B cell (primary cell): ENCODE results near the gene DNAJA3. TPM values are rescaled to one million over a fixed set of nuclear protein-coding genes. Genes with fewer than 3 reads are reported as not detected.

Source experiments
- ATAC-seq: fragments of 200-7000 bp; cut with Tn5 transposase; one replicate; pipeline ENCODE4 v1.10.0; 2021; ENCODE audit warnings: low read depth, mild to moderate bottlenecking, moderate number of reproducible peaks, moderate library complexity
- CTCF ChIA-PET: fragments of 350-600 bp; sonication (Branson Sonifier 250); formaldehyde crosslinking; loops from one replicate; lab custom pipeline; 2021; ENCODE audit warnings: antibody characterized with exemption, inconsistent platforms; lab: Charles Lee
- POLR2A ChIA-PET: fragments of 350-600 bp; sonication (Branson Sonifier 250); formaldehyde crosslinking; loops from one replicate; lab custom pipeline; 2021; ENCODE audit warnings: antibody characterized with exemption; lab: Charles Lee
- DNase-seq: peaks from one replicate; pipeline ENCODE4 v3.0.0; 2013
- H2AFZ ChIP-seq: 2 replicates; pipeline ENCODE4 v1.6.1; 2012; ENCODE audit warnings: mild to moderate bottlenecking, low read depth, low read length; ENCODE audit not compliant: insufficient read depth, poor library complexity, severe bottlenecking
- H3K27ac ChIP-seq, 2 donors: 1 replicate in 1 of 2; 2 replicates in 1 of 2; pipeline ENCODE4 v1.5.1; 2012 to 2013; ENCODE audit warnings: low read length in 2 of 2, mild to moderate bottlenecking in 2 of 2, moderate library complexity in 1 of 2
- H3K27me3 ChIP-seq, 4 experiments: fragments of 200-600 bp in 1 of 4; sonication (generic) in 1 of 4; replicated peaks in 1 of 4; 1 replicate in 2 of 4; 2 replicates in 2 of 4; pipeline versions ENCODE4 v1.6.1 to v1.7.0; 2013 to 2016; ENCODE audit warnings: low read length in 3 of 4, mild to moderate bottlenecking in 2 of 4, mixed read lengths in 1 of 4, moderate library complexity in 1 of 4; ENCODE audit not compliant: insufficient read depth in 4 of 4, control insufficient read depth in 3 of 4; ENCODE audit errors: control extremely low read depth in 1 of 4
- H3K36me3 ChIP-seq, 2 experiments: replicated peaks in 1 of 2; 1 replicate in 1 of 2; 2 replicates in 1 of 2; pipeline versions ENCODE4 v1.6.1 to v1.7.1; 2013; ENCODE audit warnings: low read length in 1 of 2; ENCODE audit not compliant: insufficient read depth in 2 of 2, control insufficient read depth in 1 of 2; ENCODE audit errors: control extremely low read depth in 1 of 2, extremely low read depth in 1 of 2
- H3K4me1 ChIP-seq, 2 donors: fragments of 200-600 bp in 1 of 2; sonication (generic) in 1 of 2; 1 replicate in 1 of 2; 2 replicates in 1 of 2; pipeline versions ENCODE4 v1.5.1 to v1.6.1; 2013 to 2017; ENCODE audit warnings: low read length in 2 of 2; ENCODE audit not compliant: control insufficient read depth in 2 of 2, insufficient read depth in 2 of 2
- H3K4me2 ChIP-seq: replicated peaks from 2 replicates; pipeline ENCODE3; 2012; ENCODE audit warnings: mild to moderate bottlenecking, low read depth, low read length; ENCODE audit not compliant: poor library complexity, severe bottlenecking
- H3K4me3 ChIP-seq, 5 experiments: fragments of 200-600 bp in 1 of 5; sonication (generic) in 1 of 5; 1 replicate in 3 of 5; 2 replicates in 2 of 5; pipeline versions ENCODE4 v1.5.1 to v1.7.0; 2011 to 2016; ENCODE audit warnings: low read length in 4 of 5, mild to moderate bottlenecking in 4 of 5, low read depth in 2 of 5, control low read depth in 1 of 5, moderate library complexity in 1 of 5; ENCODE audit not compliant: insufficient read depth in 1 of 5; ENCODE audit errors: control extremely low read depth in 1 of 5, extremely low read depth in 1 of 5
- H3K79me2 ChIP-seq: fragments of 200-600 bp; sonication (generic); one replicate; pipeline ENCODE4 v1.6.0; 2016; ENCODE audit warnings: low read length; ENCODE audit not compliant: control insufficient read depth, insufficient read depth
- H3K9ac ChIP-seq: fragments of 200-600 bp; sonication (generic); 2 replicates; pipeline ENCODE4 v1.6.1; 2017; ENCODE audit warnings: mild to moderate bottlenecking, low read length, moderate library complexity
- H3K9me3 ChIP-seq, 3 donors: one replicate each; pipeline versions ENCODE4 v1.6.1 to v1.7.1; 2013; ENCODE audit warnings: low read length in 2 of 3; ENCODE audit not compliant: control insufficient read depth in 2 of 3, insufficient read depth in 1 of 3; ENCODE audit errors: control extremely low read depth in 1 of 3
- H4K20me1 ChIP-seq: 2 replicates; pipeline ENCODE4 v1.6.0; 2012; ENCODE audit warnings: mild to moderate bottlenecking, low read length; ENCODE audit not compliant: insufficient read depth, control insufficient read depth, poor library complexity, severe bottlenecking
- H3K27ac Mint-ChIP-seq: one replicate; pipeline ENCODE4 v1.8.0; 2021; ENCODE audit warnings: mixed read lengths
- H3K27me3 Mint-ChIP-seq: one replicate; pipeline ENCODE4 v1.8.0; 2021; ENCODE audit warnings: mixed read lengths
- H3K4me1 Mint-ChIP-seq: one replicate; pipeline ENCODE4 v1.8.0; 2021; ENCODE audit warnings: mixed read lengths
- H3K4me3 Mint-ChIP-seq: one replicate; pipeline ENCODE4 v1.8.0; 2021; ENCODE audit warnings: mixed read lengths
- H3K9me3 Mint-ChIP-seq: one replicate; pipeline ENCODE4 v1.8.0; 2022; ENCODE audit warnings: mixed read lengths; ENCODE audit not compliant: insufficient read depth
- CTCF ChIP-seq: fragments of 200-600 bp; IDR thresholded peaks from one replicate; pipeline ENCODE4 v1.8.0; 2022; ENCODE audit warnings: antibody characterized with exemption, mild to moderate bottlenecking
- EZH2 ChIP-seq: IDR thresholded peaks from 2 replicates; pipeline ENCODE4 v1.6.1; 2012; ENCODE audit warnings: borderline replicate concordance, low read depth, mild to moderate bottlenecking, moderate library complexity, low read length; ENCODE audit not compliant: insufficient read depth, poor library complexity, severe bottlenecking
- WGBS: methylation state at CpG from one replicate; pipeline ENCODE4 v1.1.5; 2013; ENCODE audit warnings: missing lambda C conversion rate; ENCODE audit not compliant: insufficient coverage; 5-methylcytosine and 5-hydroxymethylcytosine counted together
- intact Hi-C: fragments of 100-400 bp; cut with micrococcal nuclease; formaldehyde crosslinking; loops from one replicate; pipeline ENCODE4 v1.10.0; 2022
- polyA plus RNA-seq: library from polyadenylated mRNA; depleted of rRNA; stranded (reverse); fragments of >200 nt; gene quantifications from 2 replicates; pipeline ENCODE4 v1.2.3, GENCODE V29; 2012
- total RNA-seq, 2 donors: library from RNA; stranded (reverse); fragments of 120-200 nt in 1 of 2; gene quantifications; 1 replicate in 1 of 2; 2 replicates in 1 of 2; pipeline versions ENCODE4 v1.2.3 to v1.2.4, GENCODE V29; 2013 to 2022

The DNAJA3 gene
- total and polyA plus RNA-seq, 2 donors (not counting 1 experiment from before 2014, with no cell fraction given) = 59.3 to 67.7 TPM

GRCh38 chr16:4410335-4411075, 15.2 kb upstream of the DNAJA3 start:
- Mint-ChIP-seq H3K4me3 (no peak overlapping the region), H3K27ac (no peak overlapping the region), H3K4me1 (peaks cover 23% of the 10 kb centered on the region), H3K9me3 (no peaks in the 10 kb centered on the region), H3K27me3 (no peaks in the 10 kb centered on the region)
- ChIA-PET CTCF (interaction anchor here (0.8 to 10.7 kb wide), 3 partner anchors 8 to 138 kb away, joined by 3 to 108 read pairs (median 4); no protein-coding TSS in a partner anchor), POLR2A (no interaction called here)
- H3K27ac ChIP-seq = no peak overlapping the region
- H3K4me2 ChIP-seq = no peak overlapping the region
- H3K27me3 ChIP-seq = no peaks in the 10 kb centered on the region
- 94% methylated on average over 14 of the region's 15 CpGs for WGBS
- DNase-seq = no peak
- intact Hi-C loops = no loop called here
- peaks cover 76% of the 10 kb centered on the region for H3K79me2 ChIP-seq
- peaks cover 87% of the 10 kb centered on the region for H4K20me1 ChIP-seq
- H3K9me3 ChIP-seq = no peaks in the 10 kb centered on the region
- peaks cover 24 to 28% of the 10 kb centered on the region in 2 donors for H3K4me1 ChIP-seq
- no peak overlapping the region for H2AFZ ChIP-seq
- no peak for TF ChIP-seq EZH2
- no peak for TF ChIP-seq CTCF
- no peak for ATAC-seq
- H3K4me3 ChIP-seq = no peak overlapping the region
- peaks cover 0 to 71% of the 10 kb centered on the region in 2 experiments for H3K36me3 ChIP-seq
- no peak overlapping the region for H3K9ac ChIP-seq

GRCh38 chr16:4411684-4412083, 14.0 kb upstream of the DNAJA3 start:
- Mint-ChIP-seq H3K9me3 (no peaks in the 10 kb centered on the region), H3K27ac (no peak overlapping the region), H3K4me3 (no peak overlapping the region), H3K27me3 (no peaks in the 10 kb centered on the region), H3K4me1 (peaks cover 28% of the 10 kb centered on the region)
- Histone ChIP-seq H3K36me3 (peaks cover 0 to 61% of the 10 kb centered on the region in 2 experiments), H3K27me3 (no peaks in the 10 kb centered on the region), H2AFZ (no peak overlapping the region), H3K4me3 (no peak overlapping the region), H3K9me3 (no peaks in the 10 kb centered on the region), H3K27ac (no peak overlapping the region), H3K9ac (no peak overlapping the region), H3K4me2 (no peak overlapping the region), H4K20me1 (peaks cover 86% of the 10 kb centered on the region), H3K79me2 (peaks cover 80% of the 10 kb centered on the region), H3K4me1 (peaks cover 24 to 30% of the 10 kb centered on the region in 2 donors)
- ChIA-PET POLR2A (no interaction called here), CTCF (interaction anchor here (1.1 to 10.7 kb wide), 3 partner anchors 9 to 123 kb away, joined by 3 to 108 read pairs (median 4); no protein-coding TSS in a partner anchor)
- no peak for ATAC-seq
- WGBS = 98% methylated on average over 16 of the region's 16 CpGs
- no peak for TF ChIP-seq CTCF
- TF ChIP-seq EZH2 = no peak
- DNase-seq = no peak
- intact Hi-C loops = no loop called here
